Neural crest cell (in vitro differentiated cells): Measurements from ENCODE around the gene PFKFB2. TPM values are rescaled to one million over a fixed set of nuclear protein-coding genes. Genes with fewer than 3 reads are reported as not detected.

Experiments
- DNase-seq: peaks from one replicate; pipeline ENCODE4 v3.0.0; 2021; ENCODE audit warnings: low read depth, mixed read lengths, low spot score
- H3K27ac Mint-ChIP-seq: one replicate; pipeline ENCODE4 v1.8.0; 2021; ENCODE audit warnings: mild to moderate bottlenecking, mixed read lengths; ENCODE audit not compliant: unreplicated experiment
- H3K27me3 Mint-ChIP-seq: 2 replicates; pipeline ENCODE4 v1.8.0; 2021; ENCODE audit warnings: low read depth, mild to moderate bottlenecking, mixed read lengths
- H3K36me3 Mint-ChIP-seq: 2 replicates; pipeline ENCODE4 v1.8.0; 2021; ENCODE audit warnings: low read depth, mild to moderate bottlenecking, mixed read lengths
- H3K4me1 Mint-ChIP-seq: 2 replicates; pipeline ENCODE4 v1.8.0; 2021; ENCODE audit warnings: mixed read lengths
- H3K4me3 Mint-ChIP-seq: one replicate; pipeline ENCODE4 v1.8.0; 2021; ENCODE audit warnings: mild to moderate bottlenecking, mixed read lengths
- H3K9me3 Mint-ChIP-seq: 2 replicates; pipeline ENCODE4 v1.8.0; 2021; ENCODE audit warnings: mixed read lengths
- CTCF ChIP-seq: fragments of 200-600 bp; sonication (generic); conservative IDR thresholded peaks from 2 replicates; pipeline ENCODE4 v1.5.0; 2021; ENCODE audit warnings: antibody characterized with exemption, mild to moderate bottlenecking
- total RNA-seq: library from RNA; stranded (reverse); gene quantifications from 2 replicates; pipeline ENCODE4 v1.2.1, GENCODE V29; 2021

The PFKFB2 gene
- total RNA-seq, 1 donor from 2014 or later = 8.6 TPM

- no peak overlapping the region for H3K27ac Mint-ChIP-seq
- H3K27me3 Mint-ChIP-seq = peaks cover 16% of the 10 kb centered on the region
- H3K36me3 Mint-ChIP-seq = no peaks in the 10 kb centered on the region
- DNase-seq = no peak
- TF ChIP-seq CTCF = no peak
- H3K4me3 Mint-ChIP-seq = no peak overlapping the region
- no peaks in the 10 kb centered on the region for H3K9me3 Mint-ChIP-seq
- no peaks in the 10 kb centered on the region for H3K4me1 Mint-ChIP-seq
Observed at GRCh38 chr1:207112616-207113296, 59.7 kb downstream of the PFKFB2 start.

- TF ChIP-seq CTCF = no peak
- Mint-ChIP-seq H3K4me3 (no peak overlapping the region), H3K27ac (no peak overlapping the region), H3K27me3 (peaks cover 16% of the 10 kb centered on the region), H3K4me1 (no peaks in the 10 kb centered on the region), H3K9me3 (no peaks in the 10 kb centered on the region), H3K36me3 (no peaks in the 10 kb centered on the region)
- no peak for DNase-seq
Observed at GRCh38 chr1:207115269-207115668, 62.2 kb downstream of the PFKFB2 start.

- no peak overlapping the region for H3K4me3 Mint-ChIP-seq
- no peaks in the 10 kb centered on the region for H3K36me3 Mint-ChIP-seq
- H3K9me3 Mint-ChIP-seq = peaks cover 17% of the 10 kb centered on the region
- DNase-seq = no peak
- TF ChIP-seq CTCF = no peak
- H3K27me3 Mint-ChIP-seq = peaks cover 3% of the 10 kb centered on the region
- no peaks in the 10 kb centered on the region for H3K4me1 Mint-ChIP-seq
- no peak overlapping the region for H3K27ac Mint-ChIP-seq
Observed at GRCh38 chr1:207124389-207124788, 71.3 kb downstream of the PFKFB2 start.

GRCh38 chr1:207128336-207128921 lies 75.4 kb downstream of the PFKFB2 start:
- DNase-seq = no peak
- Mint-ChIP-seq H3K4me1 (no peaks in the 10 kb centered on the region), H3K4me3 (no peak overlapping the region), H3K36me3 (no peaks in the 10 kb centered on the region), H3K27me3 (peaks cover under 1% of the 10 kb centered on the region), H3K9me3 (peaks cover 25% of the 10 kb centered on the region), H3K27ac (no peak overlapping the region)
- no peak for TF ChIP-seq CTCF

- Mint-ChIP-seq H3K9me3 (peaks cover 25% of the 10 kb centered on the region), H3K4me3 (no peak overlapping the region), H3K27ac (no peak overlapping the region), H3K36me3 (no peaks in the 10 kb centered on the region), H3K4me1 (no peaks in the 10 kb centered on the region), H3K27me3 (no peaks in the 10 kb centered on the region)
- no peak for DNase-seq
- no peak for TF ChIP-seq CTCF
Observed at GRCh38 chr1:207129053-207129452, 76.0 kb downstream of the PFKFB2 start.

Other genes starting within 250 kb of the PFKFB2 start
- not detected in 2 replicates for gene IL20, start 187.7 kb upstream of the PFKFB2 start, total RNA-seq
- not detected in 2 replicates for gene IL24, start 155.8 kb upstream of the PFKFB2 start, total RNA-seq
- gene FCMR, start 131.3 kb upstream of the PFKFB2 start, total RNA-seq = not detected in 2 replicates
- not detected in 2 replicates for gene PIGR, start 106.8 kb upstream of the PFKFB2 start, total RNA-seq
- not detected in 2 replicates for gene FCAMR, start 82.8 kb upstream of the PFKFB2 start, total RNA-seq
- 0.30 and 0.37 TPM in 2 replicates for gene C1orf116, start 20.5 kb upstream of the PFKFB2 start, total RNA-seq
- gene YOD1, start 2.1 kb upstream of the PFKFB2 start, total RNA-seq = 15.2 and 16.6 TPM in 2 replicates
- not detected in 2 replicates for gene C4BPB, start 35.6 kb downstream of the PFKFB2 start, total RNA-seq
- gene C4BPA, start 51.0 kb downstream of the PFKFB2 start, total RNA-seq = not detected in 2 replicates